SK-N-SH (cell line): ENCODE data around the gene RCBTB2. TPM values are rescaled to one million over a fixed set of nuclear protein-coding genes. Genes with fewer than 3 reads are reported as not detected.

ENCODE experiments used
- CTCF ChIA-PET: fragments of 300-600, 350-600 bp; formaldehyde crosslinking; extraction: SDS; loops from one replicate; lab custom pipeline; 2021; lab: Yijun Ruan, JAX
- POLR2A ChIA-PET: fragments of 350-600 bp; sonication (Branson Sonifier 250); formaldehyde crosslinking; extraction: SDS; loops from one replicate; lab custom pipeline; 2020; ENCODE audit warnings: antibody characterized with exemption, inconsistent platforms; lab: Yijun Ruan, JAX
- DNase-seq: peaks from one replicate; pipeline ENCODE4 v3.0.0; 2012
- H2AFZ ChIP-seq: fragments of 200-600 bp; sonication (generic); 2 replicates; pipeline ENCODE4 v1.8.1; 2016; ENCODE audit warnings: antibody characterized with exemption, mild to moderate bottlenecking, low read depth
- H3F3A ChIP-seq: fragments of 200-600 bp; sonication (generic); replicated peaks from 2 replicates; pipeline ENCODE3; 2016; ENCODE audit warnings: antibody characterized with exemption, mild to moderate bottlenecking; ENCODE audit not compliant: insufficient read depth
- H3K27ac ChIP-seq, 2 experiments: fragments of 200-500 bp in 1 of 2; fragments of 200-600 bp in 1 of 2; sonication (Bioruptor generic) in 1 of 2; sonication (generic), shearing (Covaris generic) in 1 of 2; 2 replicates each; pipeline versions ENCODE4 v1.5.1 to v1.6.1; 2014 to 2016; ENCODE audit warnings: low read depth in 2 of 2, inconsistent platforms in 1 of 2, low read length in 1 of 2, mild to moderate bottlenecking in 1 of 2, mixed read lengths in 1 of 2
- H3K27me3 ChIP-seq: fragments of 200-600 bp; sonication (generic), shearing (Covaris generic); 2 replicates; pipeline ENCODE4 v1.6.1; 2016; ENCODE audit warnings: mixed run types; ENCODE audit not compliant: insufficient read depth
- H3K36me3 ChIP-seq, 2 experiments: fragments of 200-500 bp in 1 of 2; fragments of 200-600 bp in 1 of 2; sonication (Bioruptor generic) in 1 of 2; sonication (generic) in 1 of 2; replicated peaks in 1 of 2; 2 replicates each; pipeline versions ENCODE3 to v1.5.1; 2014 to 2016; ENCODE audit warnings: low read length in 1 of 2, mild to moderate bottlenecking in 1 of 2; ENCODE audit not compliant: insufficient read depth in 2 of 2, control insufficient read depth in 1 of 2
- H3K4me1 ChIP-seq, 2 experiments: fragments of 200-500 bp in 1 of 2; fragments of 200-600 bp in 1 of 2; sonication (Bioruptor generic) in 1 of 2; sonication (generic), shearing (Covaris generic) in 1 of 2; 2 replicates each; pipeline versions ENCODE4 v1.5.1 to v1.6.1; 2014 to 2016; ENCODE audit warnings: low read depth in 1 of 2, low read length in 1 of 2, mixed run types in 1 of 2; ENCODE audit not compliant: insufficient read depth in 2 of 2, control insufficient read depth in 1 of 2
- H3K4me2 ChIP-seq: fragments of 200-600 bp; sonication (generic), shearing (Covaris generic); 2 replicates; pipeline ENCODE4 v1.6.1; 2017; ENCODE audit warnings: mixed run types
- H3K4me3 ChIP-seq, 2 experiments: fragments of 200-500 bp in 1 of 2; fragments of 200-600 bp in 1 of 2; sonication (Bioruptor generic) in 1 of 2; sonication (generic), shearing (Covaris generic) in 1 of 2; 2 replicates each; pipeline versions ENCODE4 v1.5.1 to v1.8.1; 2014 to 2016; ENCODE audit warnings: low read depth in 2 of 2, inconsistent platforms in 1 of 2, low read length in 1 of 2, mild to moderate bottlenecking in 1 of 2, mixed read lengths in 1 of 2, moderate library complexity in 1 of 2
- H3K79me2 ChIP-seq: fragments of 200-600 bp; sonication (generic); 2 replicates; pipeline ENCODE4 v1.8.1; 2017; ENCODE audit warnings: mild to moderate bottlenecking; ENCODE audit not compliant: insufficient read depth
- H3K9ac ChIP-seq: fragments of 200-600 bp; sonication (generic); 2 replicates; pipeline ENCODE4 v1.6.1; 2017; ENCODE audit warnings: mixed run types
- H3K9me2 ChIP-seq: fragments of 200-600 bp; sonication (generic); 2 replicates; pipeline ENCODE4 v1.6.1; 2017; ENCODE audit warnings: mixed run types
- H3K9me3 ChIP-seq: fragments of 200-600 bp; sonication (generic); 2 replicates; pipeline ENCODE4 v1.6.1; 2017; ENCODE audit warnings: mixed run types, mild to moderate bottlenecking, moderate library complexity
- H4K20me1 ChIP-seq: fragments of 200-600 bp; sonication (generic); 2 replicates; pipeline ENCODE4 v1.6.1; 2017; ENCODE audit warnings: mild to moderate bottlenecking, mixed run types; ENCODE audit not compliant: insufficient read depth
- ELF1 ChIP-seq: IDR thresholded peaks from 2 replicates; pipeline ENCODE4 v1.4.0; 2012
- EP300 ChIP-seq, 2 experiments: IDR thresholded peaks; 2 replicates each; pipeline versions ENCODE4 v1.4.0 to v1.6.1; 2012; ENCODE audit warnings: borderline replicate concordance in 1 of 2, low read depth in 1 of 2, low read length in 1 of 2
- EZH2phosphoT487 ChIP-seq: fragments of 200-600 bp; sonication (generic); IDR thresholded peaks from 2 replicates; pipeline ENCODE4 v1.6.1; 2017; ENCODE audit warnings: low read depth, mixed run types, mild to moderate bottlenecking, antibody characterized with exemption, moderate library complexity, borderline replicate concordance
- FOXM1 ChIP-seq: IDR thresholded peaks from 2 replicates; pipeline ENCODE4 v1.4.0; 2012; ENCODE audit warnings: low read depth, mild to moderate bottlenecking
- JUND ChIP-seq: IDR thresholded peaks from 2 replicates; pipeline ENCODE4 v1.4.0; 2012
- NRF1 ChIP-seq: IDR thresholded peaks from 2 replicates; pipeline ENCODE4 v1.6.1; 2012; ENCODE audit warnings: low read depth, mild to moderate bottlenecking, low read length
- POLR2AphosphoS5 ChIP-seq: IDR thresholded peaks from 2 replicates; pipeline ENCODE4 v1.6.1; 2012; ENCODE audit warnings: low read depth, low read length
- RAD21 ChIP-seq: IDR thresholded peaks from 2 replicates; pipeline ENCODE4 v1.6.1; 2012; ENCODE audit warnings: mild to moderate bottlenecking, low read length
- RFX5 ChIP-seq: IDR thresholded peaks from 2 replicates; pipeline ENCODE4 v1.6.1; 2012; ENCODE audit warnings: mild to moderate bottlenecking, improper control_type of control experiment, low read length
- RXRA ChIP-seq: IDR thresholded peaks from 2 replicates; pipeline ENCODE4 v1.4.0; 2012; ENCODE audit warnings: low read depth, mild to moderate bottlenecking, borderline replicate concordance
- TEAD4 ChIP-seq: IDR thresholded peaks from 2 replicates; pipeline ENCODE4 v1.4.0; 2012; ENCODE audit warnings: mild to moderate bottlenecking, borderline replicate concordance; ENCODE audit not compliant: insufficient read depth
- YY1 ChIP-seq: IDR thresholded peaks from 2 replicates; pipeline ENCODE4 v1.4.0; 2012; ENCODE audit warnings: low read depth, mild to moderate bottlenecking
- WGBS: methylation state at CpG from one replicate; pipeline ENCODE4 v1.1.6; 2017; ENCODE audit warnings: low lambda C conversion rate; 5-methylcytosine and 5-hydroxymethylcytosine counted together
- polyA plus RNA-seq, 3 experiments: library from polyadenylated mRNA; depleted of rRNA; stranded (reverse); fragments of >200 nt; gene quantifications; 2 replicates each; pipeline ENCODE4 v1.2.3, GENCODE V29; 2012
- TF ChIP-seq, protein P1 (sequence below): IDR thresholded peaks from 2 replicates; pipeline ENCODE4 v1.6.1; 2012; ENCODE audit warnings: mild to moderate bottlenecking, low read depth, low read length, moderate library complexity
- TF ChIP-seq, protein P2 (sequence below): fragments of 150-350 bp; IDR thresholded peaks from 2 replicates; pipeline ENCODE4 v1.6.1; 2016; ENCODE audit warnings: mild to moderate bottlenecking, low read depth, low read length
- TF ChIP-seq, protein P3 (sequence below): IDR thresholded peaks from 2 replicates; pipeline ENCODE4; 2012
- TF ChIP-seq, protein P4 (sequence below): IDR thresholded peaks from 2 replicates; pipeline ENCODE4 v1.4.0; 2012; ENCODE audit warnings: low read depth, borderline replicate concordance

RCBTB2 gene
- polyA plus RNA-seq, 1 of the 3 experiments (the other 2 are of a cell fraction) = 2.8 TPM

DNA sequence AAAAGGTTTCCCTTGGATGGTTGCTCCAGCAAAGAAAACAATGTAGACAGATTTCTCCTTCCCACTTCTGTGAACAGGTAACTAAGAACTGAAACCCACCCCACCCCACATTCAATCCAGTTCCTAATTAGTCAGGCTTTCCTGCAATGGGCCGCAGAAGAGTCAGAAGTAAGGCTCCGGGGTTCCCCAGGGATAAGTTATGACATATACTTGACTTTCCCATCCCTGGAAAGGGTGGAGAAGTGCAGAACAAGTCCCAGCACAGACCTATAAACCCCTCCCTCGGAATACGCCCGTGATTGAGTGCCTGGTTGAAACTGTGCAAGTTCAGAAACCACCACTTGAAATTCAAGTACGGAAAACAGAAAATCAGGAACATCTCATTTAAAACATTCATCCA is 24.9 kb downstream of the RCBTB2 start:
- CTCF ChIA-PET = no interaction called here
- Histone ChIP-seq H3K9ac (no peak overlapping the region), H3K9me3 (no peaks in the 10 kb centered on the region), H4K20me1 (no peaks in the 10 kb centered on the region), H3F3A (no peaks in the 10 kb centered on the region), H3K36me3 (peaks cover 0 to 5% of the 10 kb centered on the region in 2 experiments), H3K27ac (no peak overlapping the region), H2AFZ (no peak overlapping the region), H3K9me2 (no peaks in the 10 kb centered on the region), H3K4me1 (peaks cover 0 to 2% of the 10 kb centered on the region in 2 experiments; a peak in 1 of 4 replicates), H3K4me3 (no peak overlapping the region), H3K4me2 (no peak overlapping the region), H3K27me3 (no peaks in the 10 kb centered on the region), H3K79me2 (no peaks in the 10 kb centered on the region)
- DNase-seq = no peak
- WGBS = 93% methylated on average over 6 of the region's 6 CpGs
- TF ChIP-seq ELF1 (no peak), RXRA (no peak), YY1 (no peak), EP300 (IDR thresholded peaks at IDR 0.05; ENCODE audit: borderline replicate concordance in 1 of 2, low read depth in 1 of 2, low read length in 1 of 2) (no peak), TEAD4 (no peak), FOXM1 (no peak), NRF1 (no peak), POLR2AphosphoS5 (no peak)
- TF ChIP-seq, protein P1, sequence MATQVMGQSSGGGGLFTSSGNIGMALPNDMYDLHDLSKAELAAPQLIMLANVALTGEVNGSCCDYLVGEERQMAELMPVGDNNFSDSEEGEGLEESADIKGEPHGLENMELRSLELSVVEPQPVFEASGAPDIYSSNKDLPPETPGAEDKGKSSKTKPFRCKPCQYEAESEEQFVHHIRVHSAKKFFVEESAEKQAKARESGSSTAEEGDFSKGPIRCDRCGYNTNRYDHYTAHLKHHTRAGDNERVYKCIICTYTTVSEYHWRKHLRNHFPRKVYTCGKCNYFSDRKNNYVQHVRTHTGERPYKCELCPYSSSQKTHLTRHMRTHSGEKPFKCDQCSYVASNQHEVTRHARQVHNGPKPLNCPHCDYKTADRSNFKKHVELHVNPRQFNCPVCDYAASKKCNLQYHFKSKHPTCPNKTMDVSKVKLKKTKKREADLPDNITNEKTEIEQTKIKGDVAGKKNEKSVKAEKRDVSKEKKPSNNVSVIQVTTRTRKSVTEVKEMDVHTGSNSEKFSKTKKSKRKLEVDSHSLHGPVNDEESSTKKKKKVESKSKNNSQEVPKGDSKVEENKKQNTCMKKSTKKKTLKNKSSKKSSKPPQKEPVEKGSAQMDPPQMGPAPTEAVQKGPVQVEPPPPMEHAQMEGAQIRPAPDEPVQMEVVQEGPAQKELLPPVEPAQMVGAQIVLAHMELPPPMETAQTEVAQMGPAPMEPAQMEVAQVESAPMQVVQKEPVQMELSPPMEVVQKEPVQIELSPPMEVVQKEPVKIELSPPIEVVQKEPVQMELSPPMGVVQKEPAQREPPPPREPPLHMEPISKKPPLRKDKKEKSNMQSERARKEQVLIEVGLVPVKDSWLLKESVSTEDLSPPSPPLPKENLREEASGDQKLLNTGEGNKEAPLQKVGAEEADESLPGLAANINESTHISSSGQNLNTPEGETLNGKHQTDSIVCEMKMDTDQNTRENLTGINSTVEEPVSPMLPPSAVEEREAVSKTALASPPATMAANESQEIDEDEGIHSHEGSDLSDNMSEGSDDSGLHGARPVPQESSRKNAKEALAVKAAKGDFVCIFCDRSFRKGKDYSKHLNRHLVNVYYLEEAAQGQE = no peak
- TF ChIP-seq, protein P2, sequence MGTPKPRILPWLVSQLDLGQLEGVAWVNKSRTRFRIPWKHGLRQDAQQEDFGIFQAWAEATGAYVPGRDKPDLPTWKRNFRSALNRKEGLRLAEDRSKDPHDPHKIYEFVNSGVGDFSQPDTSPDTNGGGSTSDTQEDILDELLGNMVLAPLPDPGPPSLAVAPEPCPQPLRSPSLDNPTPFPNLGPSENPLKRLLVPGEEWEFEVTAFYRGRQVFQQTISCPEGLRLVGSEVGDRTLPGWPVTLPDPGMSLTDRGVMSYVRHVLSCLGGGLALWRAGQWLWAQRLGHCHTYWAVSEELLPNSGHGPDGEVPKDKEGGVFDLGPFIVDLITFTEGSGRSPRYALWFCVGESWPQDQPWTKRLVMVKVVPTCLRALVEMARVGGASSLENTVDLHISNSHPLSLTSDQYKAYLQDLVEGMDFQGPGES = no peak
- TF ChIP-seq, protein P3, sequence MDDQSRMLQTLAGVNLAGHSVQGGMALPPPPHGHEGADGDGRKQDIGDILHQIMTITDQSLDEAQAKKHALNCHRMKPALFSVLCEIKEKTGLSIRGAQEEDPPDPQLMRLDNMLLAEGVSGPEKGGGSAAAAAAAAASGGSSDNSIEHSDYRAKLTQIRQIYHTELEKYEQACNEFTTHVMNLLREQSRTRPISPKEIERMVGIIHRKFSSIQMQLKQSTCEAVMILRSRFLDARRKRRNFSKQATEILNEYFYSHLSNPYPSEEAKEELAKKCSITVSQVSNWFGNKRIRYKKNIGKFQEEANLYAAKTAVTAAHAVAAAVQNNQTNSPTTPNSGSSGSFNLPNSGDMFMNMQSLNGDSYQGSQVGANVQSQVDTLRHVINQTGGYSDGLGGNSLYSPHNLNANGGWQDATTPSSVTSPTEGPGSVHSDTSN = no peak
- POLR2A ChIA-PET = no interaction called here

DNA sequence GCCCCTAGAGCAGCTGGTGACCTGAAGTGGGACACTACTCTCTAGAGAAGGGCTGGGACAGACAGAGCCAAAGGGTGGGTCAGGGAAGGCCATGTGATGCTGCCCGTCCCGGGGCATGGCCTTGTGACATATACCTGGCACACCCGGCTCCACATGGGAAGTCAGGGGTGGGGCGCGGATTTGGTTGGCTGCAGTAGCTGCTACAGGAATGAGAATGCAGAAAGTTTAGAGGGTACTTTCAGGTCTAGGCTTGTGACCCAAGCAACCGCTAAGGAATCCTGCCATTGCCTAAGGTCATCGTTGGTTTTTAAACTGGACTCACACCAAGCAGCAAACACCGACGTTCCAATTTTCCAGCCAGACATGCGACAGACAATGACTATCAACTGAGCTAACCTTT is 25.9 kb downstream of the RCBTB2 start:
- TF ChIP-seq JUND = no peak
- TF ChIP-seq, protein P4, sequence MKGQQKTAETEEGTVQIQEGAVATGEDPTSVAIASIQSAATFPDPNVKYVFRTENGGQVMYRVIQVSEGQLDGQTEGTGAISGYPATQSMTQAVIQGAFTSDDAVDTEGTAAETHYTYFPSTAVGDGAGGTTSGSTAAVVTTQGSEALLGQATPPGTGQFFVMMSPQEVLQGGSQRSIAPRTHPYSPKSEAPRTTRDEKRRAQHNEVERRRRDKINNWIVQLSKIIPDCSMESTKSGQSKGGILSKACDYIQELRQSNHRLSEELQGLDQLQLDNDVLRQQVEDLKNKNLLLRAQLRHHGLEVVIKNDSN = no peak
- no peak for TF ChIP-seq RXRA
- no peak for TF ChIP-seq ELF1
- TF ChIP-seq EZH2phosphoT487 = no peak
- TF ChIP-seq, protein P1 = no peak
- TF ChIP-seq, protein P2 = no peak
- TF ChIP-seq RAD21 = no peak
- TF ChIP-seq RFX5 = no peak
- TF ChIP-seq, all 33 proteins: peak for 0
- H3K9me3 ChIP-seq = no peaks in the 10 kb centered on the region
- no peaks in the 10 kb centered on the region for H3K36me3 ChIP-seq
- H3K79me2 ChIP-seq = no peaks in the 10 kb centered on the region
- H4K20me1 ChIP-seq = no peaks in the 10 kb centered on the region
- H3F3A ChIP-seq = no peaks in the 10 kb centered on the region
- ChIA-PET POLR2A (no interaction called here), CTCF (interaction anchor here (0.7 kb wide), 1 partner anchor 72 kb away, joined by 3 read pairs; no protein-coding TSS in a partner anchor)
- no peak overlapping the region for H2AFZ ChIP-seq
- 90% methylated on average over 10 of the region's 10 CpGs for WGBS
- H3K9ac ChIP-seq = no peak overlapping the region
- H3K4me1 ChIP-seq = peaks cover 0 to 2% of the 10 kb centered on the region in 2 experiments; a peak in 1 of 4 replicates
- no peaks in the 10 kb centered on the region for H3K27me3 ChIP-seq
- no peaks in the 10 kb centered on the region for H3K9me2 ChIP-seq
- H3K4me2 ChIP-seq = no peak overlapping the region
- DNase-seq = no peak
- no peak overlapping the region for H3K4me3 ChIP-seq
- H3K27ac ChIP-seq = no peak overlapping the region
